ENCODE measurements around the gene RALGDS.

RALGDS gene

DNA sequence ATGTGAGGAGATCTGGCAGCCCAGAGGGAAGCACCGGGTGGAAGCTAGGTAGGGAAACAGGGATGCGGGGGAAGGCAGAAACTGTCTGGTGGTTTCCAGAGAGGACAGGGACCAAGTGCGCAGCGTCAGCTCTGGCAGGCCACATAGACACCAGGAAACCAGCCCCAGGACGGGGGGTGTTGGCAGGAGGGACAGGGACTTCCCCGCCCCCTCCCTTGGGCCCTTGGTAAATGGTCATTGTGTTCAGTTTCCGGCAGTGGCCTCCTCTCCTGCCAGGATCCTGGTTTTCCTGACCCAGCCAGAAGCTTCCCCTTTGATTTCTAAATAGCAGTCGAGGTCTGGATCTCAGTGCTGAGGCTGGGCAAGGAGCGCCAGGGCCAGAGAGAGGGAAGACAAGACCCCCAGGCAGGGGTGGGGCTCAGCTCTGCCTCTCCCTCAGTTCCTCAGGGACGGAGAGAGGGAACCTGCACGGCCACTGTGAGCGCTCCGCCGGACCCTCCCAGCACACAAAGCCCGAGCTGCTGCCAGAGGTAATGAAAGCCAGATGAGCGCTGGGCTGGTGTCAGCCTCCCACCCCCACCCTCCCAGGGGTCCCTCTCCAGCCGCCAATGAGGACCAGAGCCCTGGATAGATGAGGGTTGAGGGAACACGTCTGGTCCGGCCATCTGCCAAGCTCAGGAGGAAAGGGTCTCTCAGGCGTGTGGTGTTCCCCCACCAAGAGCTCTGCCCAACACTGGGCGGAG, 1.8 kb downstream of the RALGDS start:
- DNase-seq (ENCODE audit: low read depth), result no peak

DNA sequence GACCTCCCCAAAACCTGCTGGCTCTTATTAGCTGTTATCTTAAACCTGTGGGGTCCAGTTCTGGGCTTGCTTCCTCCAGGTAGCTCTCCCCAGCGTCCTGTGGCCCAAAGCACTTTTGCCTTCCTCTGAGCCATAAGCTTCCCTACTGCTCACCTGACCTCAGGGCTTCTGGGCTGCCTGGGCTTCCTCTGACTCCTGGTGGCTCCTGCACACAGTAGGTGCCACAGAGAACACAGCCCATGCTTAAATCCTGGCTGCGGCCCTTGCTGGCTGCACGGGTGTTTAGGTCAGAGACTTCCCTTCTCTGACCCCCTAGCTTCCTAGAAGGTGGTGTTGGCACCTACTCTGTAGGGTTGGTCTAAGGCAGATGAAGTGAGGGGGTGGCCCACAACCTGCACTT, 2.5 kb downstream of the RALGDS start:
- DNase-seq (ENCODE audit: low read depth), result no peak

DNA sequence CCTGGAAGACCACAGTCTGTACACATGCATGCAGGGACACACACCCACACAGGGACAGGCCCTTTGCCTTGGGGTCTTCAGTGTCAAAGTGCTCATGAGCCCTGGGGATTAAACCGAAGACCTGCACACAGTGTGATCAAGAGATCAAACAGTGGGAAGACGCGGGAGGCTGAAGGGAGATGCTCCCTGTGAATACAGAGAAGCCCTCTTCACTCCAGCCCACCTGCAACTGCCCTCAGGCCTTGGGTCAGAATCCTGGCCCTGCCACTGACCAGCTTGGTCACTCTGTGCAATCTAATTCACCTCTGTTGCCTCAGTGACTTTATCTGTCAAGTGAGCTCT, 2.9 kb downstream of the RALGDS start:
- DNase-seq (ENCODE audit: low read depth), result no peak

DNA sequence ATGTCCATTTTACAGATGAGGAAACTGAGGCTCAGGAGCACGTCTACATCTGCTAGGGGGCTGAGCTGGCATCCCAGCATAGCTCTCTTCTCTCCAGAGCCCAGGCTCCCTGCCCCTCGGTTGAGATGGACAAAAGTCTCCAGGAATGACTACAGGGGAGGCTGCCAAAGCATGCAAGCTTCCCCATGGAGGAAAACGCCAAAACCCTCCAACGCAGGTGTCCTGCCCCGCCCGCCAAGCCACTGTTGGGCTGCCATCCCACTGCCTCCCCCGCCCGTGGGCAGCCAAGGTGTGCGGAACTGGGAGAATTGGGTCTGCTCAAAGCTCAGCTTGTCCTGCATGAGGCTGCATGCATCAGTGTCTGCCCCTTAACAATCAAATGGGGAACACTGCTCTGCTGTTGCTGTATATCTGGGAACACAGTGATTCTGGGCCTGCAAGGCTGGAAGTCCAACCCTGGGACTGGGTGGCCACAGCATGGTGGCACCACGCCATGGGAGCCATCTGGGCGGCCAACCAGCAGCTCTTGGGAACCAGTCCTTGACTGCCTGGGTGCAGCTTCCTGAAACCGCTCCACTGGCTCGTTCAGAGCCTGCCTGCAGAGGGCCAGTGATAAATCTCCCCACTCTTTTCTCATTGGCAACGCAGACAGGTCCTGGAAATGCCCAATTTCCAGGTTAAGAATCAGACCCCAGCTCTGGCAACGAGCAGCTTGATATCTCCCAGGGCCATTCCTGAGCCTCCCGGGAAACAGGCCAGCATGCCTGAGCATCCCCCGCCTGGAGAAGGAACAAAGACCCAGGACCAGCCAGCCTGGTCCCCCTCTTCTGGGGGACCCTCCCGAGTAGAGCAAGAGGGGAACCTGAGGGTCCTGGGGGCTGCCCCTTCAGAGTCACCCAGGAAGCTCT, 3.5 kb downstream of the RALGDS start:
- no peak for DNase-seq (ENCODE audit: low read depth)

DNA sequence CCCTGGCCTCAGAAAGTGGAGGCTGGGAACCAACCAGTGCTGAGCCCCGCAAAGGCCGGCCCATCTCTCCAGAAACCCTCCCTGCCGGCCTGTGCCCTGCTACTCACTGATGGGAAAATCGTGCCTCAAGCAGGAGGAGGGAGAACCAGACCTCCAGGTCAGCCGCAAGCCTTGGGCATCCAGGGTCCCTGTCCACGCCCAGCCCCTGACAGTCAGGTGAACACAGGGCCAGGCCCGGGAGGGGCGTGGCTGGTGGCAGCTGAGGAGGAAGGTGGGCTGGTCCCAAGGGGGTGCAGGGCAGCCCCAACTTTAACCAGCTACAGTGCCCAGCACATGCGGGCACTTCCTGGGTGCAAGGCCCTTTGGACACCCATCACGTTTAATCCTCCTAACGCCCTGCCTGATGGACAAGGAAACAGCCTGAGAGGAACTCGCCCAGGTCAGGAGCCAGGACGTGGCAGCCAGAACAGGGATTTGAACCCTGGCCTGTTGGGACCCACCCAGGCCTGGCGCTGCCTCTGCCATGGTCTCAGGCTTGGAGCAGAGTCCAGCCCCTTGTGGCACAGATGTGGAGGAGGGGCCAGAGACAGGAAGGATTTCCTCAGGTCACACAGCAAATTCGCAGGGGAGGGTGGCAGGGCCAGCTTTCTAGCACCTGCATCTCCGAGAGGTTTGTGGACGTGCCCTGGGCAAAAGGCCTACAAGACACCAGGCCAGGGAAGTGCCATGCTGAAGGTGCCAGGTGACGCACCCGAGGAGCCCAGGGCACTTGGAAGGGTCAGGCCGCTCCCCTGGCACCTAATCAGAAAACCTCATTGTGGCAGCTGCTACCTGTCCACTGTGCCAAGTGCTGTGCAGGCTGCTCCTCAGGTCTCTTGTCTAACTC, 4.5 kb downstream of the RALGDS start:
- no peak for DNase-seq (ENCODE audit: low read depth)

DNA sequence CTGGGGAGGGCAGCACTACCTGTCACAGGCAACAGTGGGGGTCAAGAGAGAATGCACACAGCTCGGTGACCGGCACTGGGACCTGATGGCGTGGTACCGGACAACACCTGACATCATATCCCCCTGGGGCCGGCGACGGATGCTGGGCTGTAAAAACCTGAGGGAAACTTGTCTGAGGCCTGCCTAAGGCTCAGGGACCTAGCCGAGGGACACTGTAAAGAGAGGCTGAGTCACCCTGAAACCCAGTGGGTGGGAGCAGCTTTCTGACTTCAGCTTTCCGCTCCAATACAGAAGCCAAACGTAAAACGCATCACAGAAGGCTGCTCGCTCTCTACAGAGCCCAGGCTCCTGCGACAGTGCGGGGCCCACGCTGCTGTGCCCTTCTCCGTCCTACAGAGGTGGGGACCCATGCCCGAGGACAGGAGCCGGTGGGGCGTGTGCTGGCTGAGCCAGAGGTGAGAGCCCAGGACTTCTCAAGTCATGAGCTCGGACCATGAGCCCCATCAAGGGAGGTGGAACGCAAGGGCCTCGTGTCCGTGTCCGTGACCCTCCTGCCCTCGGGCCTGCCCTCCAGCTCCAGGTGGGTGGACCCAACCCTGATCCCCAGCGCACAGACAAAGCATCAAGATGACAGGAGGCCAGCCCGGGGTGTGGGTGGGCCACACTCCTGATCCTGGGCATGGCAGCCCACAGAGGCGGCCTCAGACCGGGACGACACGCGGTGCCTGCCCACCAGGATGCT, 5.3 kb downstream of the RALGDS start:
- peak; percentile 58 for DNase-seq (ENCODE audit: low read depth)

DNA sequence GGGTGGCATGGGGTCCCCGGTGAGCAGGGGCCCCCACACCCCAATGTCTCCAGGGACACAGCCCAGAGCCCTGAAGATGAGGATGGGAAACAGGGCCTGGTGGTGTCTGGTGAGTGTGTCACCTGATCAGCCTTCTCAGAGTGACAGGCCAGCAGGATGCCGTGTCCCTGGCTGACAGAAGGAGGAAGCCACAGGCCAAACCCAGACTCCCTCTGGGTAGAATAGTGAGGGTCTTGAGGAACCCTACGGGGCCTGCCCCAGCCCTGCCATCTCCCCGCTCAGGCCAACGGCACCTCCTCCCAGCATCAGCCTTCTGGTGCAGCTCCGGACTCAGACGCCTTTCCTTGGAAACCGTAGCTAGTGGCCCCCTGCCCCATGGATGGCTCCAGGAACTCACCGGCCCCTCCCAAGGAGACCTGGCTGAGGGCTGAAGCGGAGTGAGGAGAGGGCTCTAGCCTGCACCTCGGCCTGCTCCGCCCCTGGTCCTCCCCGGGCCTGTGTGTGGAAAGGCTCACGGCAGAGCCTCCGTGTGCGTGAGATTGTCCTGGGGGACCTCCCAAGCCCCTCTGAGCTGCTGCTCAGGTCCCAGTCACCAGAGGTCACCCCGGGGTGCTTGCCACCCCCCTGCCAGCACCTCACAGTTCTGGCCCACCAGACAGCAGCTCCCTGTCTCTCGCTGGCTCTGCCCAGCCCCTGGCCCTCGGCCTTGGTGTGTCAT, 6.0 kb downstream of the RALGDS start:
- no peak for DNase-seq (ENCODE audit: low read depth)

DNA sequence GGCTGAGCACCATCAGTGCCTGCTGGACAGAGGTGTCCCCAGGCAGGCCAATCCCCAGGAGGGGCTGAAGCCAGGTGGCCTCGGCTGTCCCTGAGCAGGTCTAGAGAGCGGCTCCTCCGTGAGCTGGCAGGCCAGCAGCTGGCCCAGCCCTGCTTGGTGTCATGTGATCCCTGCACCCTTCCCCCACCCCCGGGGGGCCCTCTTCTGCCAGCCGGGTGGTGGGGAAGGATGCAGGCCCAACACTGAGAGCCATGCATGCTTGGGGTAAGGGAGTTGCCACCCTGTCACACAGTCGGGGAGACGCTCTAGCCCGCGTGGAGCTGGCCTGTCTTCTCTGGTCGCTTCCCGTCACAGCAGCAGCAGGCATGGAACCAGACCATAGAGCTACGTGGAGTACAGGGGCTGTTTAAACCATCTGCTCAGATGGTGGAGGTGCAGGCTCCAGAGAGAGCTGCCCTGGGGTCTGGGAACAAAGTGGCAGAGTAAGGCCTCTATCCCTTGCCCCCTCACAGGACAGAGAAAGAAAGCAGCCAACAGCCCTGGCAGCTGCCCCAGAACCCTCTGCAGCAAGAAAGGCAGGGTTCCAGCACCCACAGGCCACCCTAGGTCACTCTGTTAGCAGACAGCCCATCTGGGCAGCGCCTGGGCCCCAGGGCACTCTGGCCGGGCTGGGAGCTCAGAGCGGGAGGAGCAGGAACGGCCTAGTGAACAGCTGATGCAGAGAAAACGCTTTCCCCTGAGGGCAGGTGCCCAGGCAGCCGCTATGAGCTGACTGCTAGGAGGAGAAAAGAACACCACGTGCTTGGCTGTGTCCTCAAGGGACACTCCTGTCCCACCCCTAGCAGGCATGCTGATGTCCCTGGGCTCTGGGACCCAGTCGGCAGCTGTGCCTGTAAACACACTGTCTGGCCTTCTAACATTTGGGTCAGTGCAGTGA, 6.8 kb downstream of the RALGDS start:
- DNase-seq (ENCODE audit: low read depth), result no peak

DNA sequence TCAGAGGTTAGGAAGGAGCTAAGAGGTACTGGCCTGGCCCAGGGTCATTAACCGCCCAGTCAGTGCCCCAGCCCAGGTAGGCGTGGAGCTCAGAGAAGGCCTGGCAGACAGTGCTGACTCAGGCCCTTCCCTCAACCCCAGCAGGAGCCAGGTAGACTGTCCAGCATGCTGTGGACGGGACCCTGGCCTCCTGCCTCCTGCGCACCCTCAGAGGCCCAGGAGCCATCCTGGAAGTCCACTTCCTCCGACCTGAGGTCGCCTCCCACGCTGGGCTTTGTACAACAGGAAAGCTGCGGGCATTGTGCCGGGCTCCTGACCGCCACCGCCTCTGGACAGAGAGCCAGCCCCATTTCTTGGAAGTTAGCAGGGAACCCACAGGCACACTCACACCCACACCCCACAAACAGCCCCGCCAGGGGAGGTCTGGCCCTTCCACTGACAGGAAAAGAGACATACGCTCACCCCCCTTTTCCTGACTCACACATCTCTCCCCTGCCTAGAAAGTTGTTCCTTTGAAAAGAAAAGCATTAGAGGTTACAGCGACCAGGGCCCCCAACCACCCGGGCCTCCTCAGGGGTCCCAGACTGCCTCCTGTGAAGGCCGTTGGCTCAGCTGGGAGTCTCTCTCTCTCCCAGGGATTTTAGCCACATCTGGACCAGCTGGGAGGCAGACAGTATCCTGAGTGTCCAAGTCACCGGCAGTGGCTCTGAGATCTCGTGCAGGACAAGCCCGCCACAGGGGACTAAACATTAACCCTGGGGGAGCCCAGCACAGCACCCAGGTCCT, 7.7 kb downstream of the RALGDS start:
- no peak for DNase-seq (ENCODE audit: low read depth)

DNA sequence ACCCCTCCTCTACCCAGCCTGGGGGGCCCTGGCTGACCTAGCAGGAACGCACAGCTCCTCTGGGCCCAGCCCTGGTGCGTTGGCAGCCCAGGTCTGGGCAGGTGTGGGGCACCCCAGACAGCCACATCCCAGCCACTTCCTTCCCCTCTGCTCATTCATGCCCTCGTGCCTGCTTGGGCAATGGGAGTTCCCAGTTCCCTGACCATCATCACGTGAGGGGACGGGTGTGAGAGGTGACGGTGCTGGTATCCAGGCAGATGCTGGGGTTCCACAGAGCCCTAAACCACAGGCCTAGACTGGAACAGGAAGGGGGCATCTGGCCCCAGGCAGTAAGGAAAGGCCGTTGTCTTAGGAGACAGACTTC, 8.4 kb downstream of the RALGDS start:
- DNase-seq (ENCODE audit: low read depth), result no peak

DNA sequence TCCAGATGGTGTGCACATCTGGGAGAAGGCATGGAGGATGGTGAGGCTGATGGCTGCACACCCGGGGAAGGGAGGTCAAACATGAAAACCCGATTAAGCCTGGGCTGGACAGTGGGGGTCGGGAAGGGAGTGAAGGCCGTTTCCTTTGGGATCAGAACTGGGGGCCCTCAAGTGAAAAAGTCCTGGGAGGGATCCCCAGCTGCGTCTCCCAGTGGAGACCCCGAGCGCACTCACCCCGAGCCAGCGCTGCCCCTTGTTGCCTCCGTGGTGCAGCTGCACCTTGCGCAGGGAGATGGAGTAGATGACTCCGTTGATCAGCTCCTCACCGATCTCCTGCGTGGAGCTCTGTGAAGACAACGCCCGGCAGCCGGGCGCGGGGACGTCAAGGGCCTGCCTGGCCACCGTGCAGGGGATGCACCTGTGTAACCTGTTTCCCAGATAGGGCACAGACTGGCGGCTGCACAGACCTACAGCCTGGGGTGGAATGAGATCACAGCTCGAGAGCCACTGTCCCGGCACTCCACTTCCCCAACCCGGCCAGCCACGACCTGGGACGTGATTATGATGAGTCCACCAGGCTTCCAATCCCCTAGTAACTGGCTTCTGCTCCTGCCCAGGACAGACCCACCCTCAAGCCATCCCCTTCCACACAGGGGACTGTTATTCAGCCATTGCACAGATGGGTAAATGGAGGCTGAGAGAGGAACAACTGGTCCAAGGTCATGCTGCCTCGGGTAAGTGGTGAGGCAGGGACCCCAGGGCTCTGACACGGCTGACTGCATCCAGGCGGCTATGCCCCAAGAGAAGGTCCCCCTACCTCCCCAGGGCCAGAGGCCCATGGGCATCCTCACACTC, 9.0 kb downstream of the RALGDS start:
- DNase-seq (ENCODE audit: low read depth), result no peak

DNA sequence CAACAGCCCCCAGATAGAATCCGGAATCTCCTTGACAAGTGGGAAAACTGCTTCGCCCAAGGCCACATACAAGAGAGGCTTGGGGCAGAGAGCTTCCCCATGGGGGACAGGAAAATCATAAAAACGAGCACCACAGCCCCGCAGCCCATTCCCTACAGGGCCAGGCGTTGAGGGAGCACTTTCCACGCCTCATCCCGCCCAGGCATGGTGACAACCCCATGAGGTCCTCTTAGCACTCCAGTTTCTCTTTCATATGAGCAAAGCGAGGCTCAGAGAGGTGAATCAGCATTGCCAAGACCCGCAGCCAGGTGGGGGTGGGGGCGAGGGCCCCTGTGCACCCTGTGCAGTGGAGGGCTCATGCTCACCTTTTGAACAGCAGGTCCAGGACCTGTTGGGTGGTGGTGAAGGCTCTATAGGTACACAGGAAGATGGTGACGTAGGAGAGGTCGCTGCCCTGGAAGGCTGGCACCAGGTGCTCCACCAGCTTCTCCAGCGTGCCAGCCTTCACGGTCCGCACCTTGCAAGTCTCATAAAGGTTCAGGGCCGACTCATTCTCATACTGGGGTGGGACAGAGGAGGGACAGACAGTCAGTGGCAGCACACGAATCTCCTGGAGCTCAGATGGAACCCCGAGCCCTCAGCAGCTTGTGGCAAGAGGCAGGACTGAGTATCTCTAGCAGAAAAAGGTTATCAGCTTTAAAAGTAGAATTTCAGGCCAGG, 10.9 kb downstream of the RALGDS start:
- no peak for DNase-seq (ENCODE audit: low read depth)

DNA sequence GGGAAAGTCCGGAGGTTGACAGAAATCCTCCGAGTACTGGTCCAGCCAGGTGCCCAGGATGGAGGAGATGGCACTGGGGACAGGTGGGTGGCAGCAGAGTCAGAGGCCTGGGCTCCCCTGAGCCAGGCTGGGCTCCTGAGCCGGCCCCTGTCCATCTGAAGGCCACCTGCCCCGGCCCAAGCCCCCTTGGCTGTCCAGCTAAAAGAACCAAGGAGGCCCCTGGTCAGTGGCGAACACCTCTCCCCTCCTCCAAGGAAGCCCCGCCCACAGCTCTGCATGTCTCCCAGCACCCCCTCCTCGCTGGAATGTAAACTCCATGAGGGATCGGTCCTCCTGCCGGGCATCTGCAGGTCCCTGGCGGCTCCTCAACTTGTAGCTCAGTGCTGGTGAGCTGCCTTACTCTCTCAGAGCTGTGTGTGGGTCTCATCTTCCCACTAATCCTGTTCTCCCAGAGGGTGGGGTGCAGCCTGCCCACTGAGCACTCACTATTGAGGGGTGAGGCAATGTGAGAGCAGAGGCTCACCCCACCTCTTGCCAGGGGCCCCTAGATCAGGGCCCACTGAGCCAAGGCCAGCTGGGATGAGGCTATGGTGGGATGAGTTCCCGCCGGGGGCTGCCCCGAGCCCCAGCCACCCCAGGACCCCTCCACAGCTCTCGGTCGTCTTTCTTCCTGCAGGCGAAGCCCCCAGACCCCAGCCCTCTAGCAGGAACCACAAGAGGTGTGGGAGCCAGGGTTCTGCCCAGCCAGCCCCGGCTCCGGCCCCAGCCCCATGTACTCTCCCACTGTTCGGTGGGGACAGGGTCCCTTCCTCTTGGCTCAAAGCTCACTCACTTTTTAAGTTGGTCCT, 12.0 kb downstream of the RALGDS start:
- DNase-seq (ENCODE audit: low read depth), result no peak

DNA sequence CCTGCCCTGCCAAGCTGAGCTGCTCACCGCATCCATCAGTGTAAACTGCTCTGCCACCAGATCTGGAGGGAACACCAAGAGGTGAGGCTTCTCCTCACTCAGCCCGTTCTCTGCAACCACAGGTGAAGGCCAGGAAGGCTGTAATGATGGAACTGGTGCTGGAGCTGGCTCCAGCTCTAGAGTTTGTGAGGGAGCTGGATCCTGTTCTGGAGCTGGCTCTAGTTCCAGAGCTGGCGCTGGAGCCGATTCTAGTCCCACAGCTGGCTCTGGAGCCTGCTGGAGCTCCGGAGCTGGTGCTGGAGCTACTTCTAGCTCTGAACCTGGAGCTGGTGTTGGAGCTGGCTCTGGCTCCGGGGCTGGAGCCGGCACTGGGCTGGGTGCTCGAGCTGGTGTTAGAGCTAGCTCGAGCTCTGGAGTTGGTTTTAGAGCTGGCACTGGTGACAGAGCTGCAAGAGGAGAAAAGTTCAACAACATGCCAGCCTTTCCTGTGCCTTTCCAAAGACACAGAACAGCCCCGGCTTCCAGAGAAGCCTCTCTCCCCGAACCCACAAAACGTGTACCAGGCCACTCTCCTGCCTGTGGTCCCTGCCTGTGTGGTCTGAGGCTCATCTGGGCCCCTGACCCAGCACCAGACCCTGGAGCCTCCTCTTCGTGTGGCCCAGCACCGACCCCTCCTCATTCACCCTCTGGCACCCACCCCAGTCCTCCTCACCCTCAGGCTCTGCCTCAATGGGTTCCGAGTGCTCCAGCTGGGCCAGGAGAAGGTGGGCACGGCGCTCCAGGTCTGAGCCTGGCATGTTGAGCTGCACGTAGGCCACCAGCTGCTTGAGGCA, 12.9 kb downstream of the RALGDS start:
- no peak for DNase-seq (ENCODE audit: low read depth)

DNA sequence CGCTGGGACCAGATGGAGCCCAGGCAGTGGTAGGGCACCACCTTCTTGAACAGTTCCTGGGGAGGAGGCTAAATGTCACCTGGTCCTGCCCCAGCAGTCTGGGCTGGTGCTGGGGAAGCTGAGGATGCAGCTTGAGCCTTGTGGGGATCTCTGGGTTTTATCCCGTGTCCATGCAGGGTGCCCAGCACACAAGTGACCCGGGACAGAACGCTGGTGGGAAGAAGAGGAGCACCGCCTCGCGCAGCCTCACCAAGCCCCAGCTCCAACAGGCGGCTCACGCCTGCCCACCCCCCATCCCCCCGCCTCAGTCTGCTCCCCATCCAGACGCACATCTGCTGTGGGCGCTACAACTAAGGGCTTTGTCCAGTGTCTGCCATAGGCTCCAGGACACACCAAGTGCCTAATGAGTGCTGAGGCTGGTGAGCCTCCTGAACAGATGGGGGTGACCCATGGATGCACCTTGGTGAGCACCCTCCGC, 13.8 kb downstream of the RALGDS start:
- DNase-seq (ENCODE audit: low read depth), result no peak

All from activated T-helper 9 cell treated with anti-CD3 and anti-CD28 coated beads, Interleukin-2, amount 50 U/mL, for 16 hours (primary cell).